GM13977 (cell line): ENCODE measurements around the gene TRIL.

ENCODE experiments used
- DNase-seq: peaks from one replicate; pipeline ENCODE4 v3.0.0; 2012; ENCODE audit warnings: low spot score
- in situ Hi-C: fragments of 300-500 bp; cut with MboI; formaldehyde crosslinking; loops from one replicate; pipeline ENCODE4 v1.12.0; 2022; ENCODE audit warnings: low sequenced_read_pairs, low pct_unique_long_range_greater_than_20kb, mixed read lengths, inconsistent platforms; ENCODE audit not compliant: unreplicated experiment
- TF ChIP-seq, protein P1 (sequence below): IDR thresholded peaks from 2 replicates; pipeline ENCODE4 v1.5.1; 2012; ENCODE audit warnings: mild to moderate bottlenecking, control low read depth; ENCODE audit not compliant: insufficient read depth; ENCODE audit errors: extremely low read depth, missing control alignments

The TRIL gene

DNA sequence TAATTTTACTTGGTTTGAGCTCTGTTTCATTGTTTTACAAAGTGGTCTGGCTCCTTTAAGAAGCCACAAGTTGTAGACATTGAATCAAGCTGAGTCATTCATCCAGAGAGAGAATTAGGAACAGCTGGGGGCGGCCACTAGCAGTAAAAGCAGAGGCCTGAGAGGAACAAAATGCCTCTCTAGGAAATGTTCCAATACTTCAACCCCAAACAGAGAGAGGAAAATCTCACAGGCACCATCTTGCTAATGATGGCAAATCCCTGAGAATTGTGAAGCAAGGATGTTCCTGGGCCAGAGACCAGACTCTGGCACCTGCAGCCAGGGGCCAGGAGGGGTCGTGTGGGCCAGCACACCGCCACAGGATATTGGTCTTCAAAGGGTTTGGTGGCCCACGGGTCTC lies 26.5 kb upstream of the TRIL start:
- TF ChIP-seq, protein P1, sequence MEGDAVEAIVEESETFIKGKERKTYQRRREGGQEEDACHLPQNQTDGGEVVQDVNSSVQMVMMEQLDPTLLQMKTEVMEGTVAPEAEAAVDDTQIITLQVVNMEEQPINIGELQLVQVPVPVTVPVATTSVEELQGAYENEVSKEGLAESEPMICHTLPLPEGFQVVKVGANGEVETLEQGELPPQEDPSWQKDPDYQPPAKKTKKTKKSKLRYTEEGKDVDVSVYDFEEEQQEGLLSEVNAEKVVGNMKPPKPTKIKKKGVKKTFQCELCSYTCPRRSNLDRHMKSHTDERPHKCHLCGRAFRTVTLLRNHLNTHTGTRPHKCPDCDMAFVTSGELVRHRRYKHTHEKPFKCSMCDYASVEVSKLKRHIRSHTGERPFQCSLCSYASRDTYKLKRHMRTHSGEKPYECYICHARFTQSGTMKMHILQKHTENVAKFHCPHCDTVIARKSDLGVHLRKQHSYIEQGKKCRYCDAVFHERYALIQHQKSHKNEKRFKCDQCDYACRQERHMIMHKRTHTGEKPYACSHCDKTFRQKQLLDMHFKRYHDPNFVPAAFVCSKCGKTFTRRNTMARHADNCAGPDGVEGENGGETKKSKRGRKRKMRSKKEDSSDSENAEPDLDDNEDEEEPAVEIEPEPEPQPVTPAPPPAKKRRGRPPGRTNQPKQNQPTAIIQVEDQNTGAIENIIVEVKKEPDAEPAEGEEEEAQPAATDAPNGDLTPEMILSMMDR, result no peak
- in situ Hi-C loops, result no loop called here
- DNase-seq, result no peak

DNA sequence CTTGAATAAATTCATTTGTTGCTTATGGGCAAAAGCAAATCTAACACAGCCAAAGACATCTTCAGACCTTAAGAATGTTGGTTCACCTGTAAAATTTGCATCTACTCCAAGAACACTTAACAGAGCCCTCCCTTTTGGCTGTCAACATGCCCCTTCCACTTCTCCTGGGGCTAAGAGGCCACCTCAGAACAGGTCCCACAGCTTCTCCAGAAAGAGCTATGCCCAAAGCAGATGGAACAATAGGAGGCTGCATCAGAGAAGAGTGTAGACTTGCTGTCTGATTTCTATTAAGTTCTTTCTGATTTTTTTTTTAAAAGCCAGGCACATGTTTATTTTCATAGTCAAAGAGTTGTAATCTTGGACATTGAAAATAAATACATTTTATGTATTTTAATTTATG lies 26.1 kb upstream of the TRIL start:
- in situ Hi-C loops, result no loop called here
- TF ChIP-seq, protein P1, result no peak
- no peak for DNase-seq

DNA sequence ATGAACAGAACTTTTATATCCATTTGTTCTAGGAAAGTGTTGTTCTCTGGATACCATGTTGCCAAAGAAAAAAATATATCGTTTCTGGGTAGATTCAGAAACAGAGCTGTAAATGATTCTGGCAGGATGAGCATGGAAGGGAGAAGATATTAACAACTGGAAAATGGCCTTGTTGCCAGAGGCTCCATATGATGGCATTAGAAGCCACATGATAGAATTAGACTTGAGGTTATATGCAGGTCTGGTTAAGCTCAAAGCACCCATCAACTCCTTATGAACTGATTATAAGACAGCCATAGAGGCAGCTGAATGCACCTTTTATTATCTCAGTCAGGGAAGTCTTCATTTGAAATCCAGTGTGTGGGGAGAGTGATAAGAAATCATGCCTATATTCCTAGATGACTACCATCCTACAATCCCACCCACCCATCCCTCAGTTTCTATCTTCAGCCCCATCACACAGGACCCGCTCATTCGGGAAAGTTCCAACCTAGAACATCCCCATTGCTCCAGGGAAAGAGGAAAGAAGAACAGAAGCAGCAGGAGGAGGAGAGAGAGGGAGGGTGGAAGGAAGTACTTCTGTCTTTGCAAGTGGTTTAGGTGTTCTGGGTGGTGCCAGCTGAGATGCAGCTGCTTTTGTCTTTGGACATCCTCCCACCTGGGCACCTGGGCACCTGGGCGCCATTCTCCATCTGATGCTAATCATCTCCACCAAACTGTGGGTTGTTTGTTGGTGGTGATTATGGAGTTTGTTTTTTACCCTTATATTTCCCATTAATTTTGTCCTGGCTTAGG lies 25.5 kb upstream of the TRIL start:
- TF ChIP-seq, protein P1, result no peak

DNA sequence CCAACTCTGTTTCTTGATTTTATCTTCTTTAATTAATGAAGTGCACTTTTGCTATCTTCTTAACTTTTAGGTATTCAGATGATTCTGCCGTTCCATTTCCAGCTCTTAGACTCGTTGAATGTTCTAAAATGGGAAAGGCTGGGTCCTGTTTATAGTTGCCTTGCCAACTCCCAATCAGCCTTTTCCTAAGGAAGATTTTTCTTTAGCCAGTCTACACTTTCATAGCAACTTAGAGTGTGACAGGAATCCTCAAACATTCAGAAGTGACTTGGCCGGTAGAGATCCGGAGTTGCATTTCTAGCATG lies 23.0 kb upstream of the TRIL start:
- TF ChIP-seq, protein P1, result no peak
- in situ Hi-C loops, result no loop called here
- no peak for DNase-seq

More for the DNA sequence above, 25.5 kb upstream of the TRIL start:
- no peak for DNase-seq
- in situ Hi-C loops, result no loop called here

DNA sequence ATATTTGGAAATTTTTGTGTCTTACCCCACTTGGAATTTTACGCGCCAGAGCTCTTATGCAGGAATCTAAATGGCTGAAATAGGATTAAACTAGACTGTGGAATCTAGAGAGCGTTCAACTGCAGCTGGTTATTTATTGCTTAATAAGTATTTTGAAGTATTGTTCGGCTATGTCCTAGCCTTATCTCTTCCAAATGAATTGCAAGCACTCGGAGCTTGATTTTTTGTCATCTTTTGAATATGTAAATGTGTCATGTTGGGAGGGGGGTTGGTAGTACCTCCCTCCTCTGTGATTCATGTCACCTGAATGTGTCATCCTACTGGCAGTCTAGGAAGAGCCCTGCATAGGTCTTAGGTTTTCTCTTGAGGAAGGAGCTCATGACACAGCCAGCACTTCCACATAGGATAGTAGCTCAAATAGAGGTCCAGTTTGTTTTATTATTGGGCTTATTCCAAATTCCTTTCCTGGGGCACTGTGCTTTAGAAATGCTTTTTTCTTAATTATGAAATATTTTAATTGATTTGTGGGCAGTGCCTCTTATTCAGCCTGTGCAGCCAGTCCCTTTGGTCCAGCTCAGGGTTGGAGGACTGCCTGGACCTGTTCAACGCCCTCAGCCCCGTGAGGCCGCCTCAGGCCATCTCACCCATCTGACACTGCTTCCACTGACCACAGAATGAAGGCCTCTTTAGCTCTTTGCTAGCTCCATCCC lies 22.5 kb upstream of the TRIL start:
- in situ Hi-C loops, result no loop called here
- TF ChIP-seq, protein P1, result no peak
- DNase-seq, result no peak

DNA sequence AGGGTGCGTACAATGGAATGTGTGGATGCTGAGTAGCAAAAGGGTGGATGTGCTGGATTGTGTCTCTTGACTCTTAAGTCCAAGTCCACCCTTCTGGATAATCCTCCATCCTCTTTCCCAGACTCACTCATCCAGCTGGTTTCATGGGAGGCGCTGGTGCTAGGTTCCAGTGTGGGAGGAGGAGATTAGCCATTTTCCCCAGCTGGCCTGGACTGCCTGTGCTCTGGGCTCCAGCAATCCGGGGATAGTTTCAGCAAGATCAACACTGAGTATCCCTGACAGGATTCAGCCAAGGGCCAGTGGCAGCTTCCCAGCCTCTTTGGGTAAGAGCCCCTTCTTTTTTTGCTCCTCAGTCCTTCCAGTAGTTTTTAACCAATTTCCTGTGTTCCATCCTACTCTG lies 21.6 kb upstream of the TRIL start:
- TF ChIP-seq, protein P1, result no peak
- in situ Hi-C loops, result no loop called here

More for the DNA sequence above, 21.6 kb upstream of the TRIL start:
- no peak for DNase-seq
